HG03103 (cell line): ENCODE data around the gene BRD3OS.

ENCODE experiments used
- ATAC-seq: cut with Tn5 transposase; IDR thresholded peaks from one replicate; pipeline ENCODE4 v1.9.1; 2021; ENCODE audit warnings: low read depth; ENCODE audit not compliant: unreplicated experiment

The BRD3OS gene

GRCh38 chr9:134076644-134077043, 51.4 kb downstream of the BRD3OS start:
- no peak for ATAC-seq
